Liver (tissue), 9 donors: ENCODE measurements around the gene RARRES1. TPM values are rescaled to one million over a fixed set of nuclear protein-coding genes. Genes with fewer than 3 reads are reported as not detected.

ENCODE experiments used
- DNase-seq: peaks from one replicate; pipeline ENCODE4 v3.0.0-alpha.2; 2017; ENCODE audit warnings: low spot score
- H3K27ac ChIP-seq, 2 donors: one replicate each; pipeline ENCODE4 v1.7.0; 2013; ENCODE audit warnings: inconsistent platforms in 2 of 2, low read length in 2 of 2, control low read depth in 1 of 2, low read depth in 1 of 2, mild to moderate bottlenecking in 1 of 2
- H3K27me3 ChIP-seq, 4 donors: one replicate each; pipeline versions ENCODE4 v1.6.1 to v1.7.0; 2013; ENCODE audit warnings: low read length in 3 of 4, inconsistent platforms in 1 of 4, mild to moderate bottlenecking in 1 of 4, moderate library complexity in 1 of 4; ENCODE audit not compliant: control insufficient read depth in 4 of 4, insufficient read depth in 4 of 4
- H3K36me3 ChIP-seq, 4 donors: one replicate each; pipeline versions ENCODE4 v1.6.1 to v1.7.0; 2013; ENCODE audit warnings: low read length in 3 of 4, mild to moderate bottlenecking in 3 of 4, low read depth in 1 of 4, moderate library complexity in 1 of 4; ENCODE audit not compliant: control insufficient read depth in 4 of 4, insufficient read depth in 3 of 4
- H3K4me1 ChIP-seq, 4 donors: one replicate each; pipeline versions ENCODE4 v1.6.1 to v1.7.0; 2013; ENCODE audit warnings: low read length in 3 of 4, mild to moderate bottlenecking in 3 of 4, moderate library complexity in 1 of 4; ENCODE audit not compliant: control insufficient read depth in 4 of 4, insufficient read depth in 4 of 4
- H3K4me3 ChIP-seq, 3 donors: one replicate each; pipeline versions ENCODE4 v1.6.1 to v1.7.0; 2013; ENCODE audit warnings: low read length in 3 of 3, control low read depth in 1 of 3, low read depth in 1 of 3, mild to moderate bottlenecking in 1 of 3
- H3K9ac ChIP-seq, 2 donors: one replicate each; pipeline ENCODE4 v1.7.0; 2013; ENCODE audit warnings: low read length in 2 of 2, mild to moderate bottlenecking in 2 of 2, moderate library complexity in 2 of 2, control low read depth in 1 of 2, low read depth in 1 of 2
- H3K9me3 ChIP-seq, 4 donors: one replicate each; pipeline versions ENCODE4 v1.6.1 to v1.7.0; 2013; ENCODE audit warnings: low read length in 3 of 4; ENCODE audit not compliant: control insufficient read depth in 4 of 4
- ATF3 ChIP-seq: IDR thresholded peaks from 2 replicates; pipeline ENCODE4 v1.6.1; 2016; ENCODE audit warnings: antibody characterized with exemption
- CTCF ChIP-seq: fragments of 150-350 bp; IDR thresholded peaks from 2 replicates; pipeline ENCODE4 v1.5.1; 2017; ENCODE audit warnings: improper control_type of control experiment, low read depth, low read length; ENCODE audit not compliant: missing input control
- EGR1 ChIP-seq, 2 donors: IDR thresholded peaks; 2 replicates each; pipeline ENCODE4 v1.6.1; 2016 to 2018; ENCODE audit warnings: antibody characterized with exemption in 2 of 2, low read depth in 2 of 2
- FOXA1 ChIP-seq: IDR thresholded peaks from 2 replicates; pipeline ENCODE4 v1.6.1; 2016; ENCODE audit warnings: antibody characterized with exemption
- FOXA2 ChIP-seq: IDR thresholded peaks from 2 replicates; pipeline ENCODE4 v1.6.1; 2016; ENCODE audit warnings: antibody characterized with exemption
- GABPA ChIP-seq, 2 donors: IDR thresholded peaks in 1 of 2; conservative IDR thresholded peaks in 1 of 2; 2 replicates each; pipeline ENCODE4 v1.6.1; 2016; ENCODE audit warnings: antibody characterized with exemption in 2 of 2, mild to moderate bottlenecking in 1 of 2, moderate library complexity in 1 of 2
- HNF4A ChIP-seq, 2 donors: conservative IDR thresholded peaks; 2 replicates each; pipeline ENCODE4 v1.6.1; 2016; ENCODE audit warnings: antibody characterized with exemption in 2 of 2, mild to moderate bottlenecking in 2 of 2
- HNF4G ChIP-seq: IDR thresholded peaks from 2 replicates; pipeline ENCODE4 v1.6.1; 2016; ENCODE audit warnings: antibody characterized with exemption
- JUND ChIP-seq, 2 donors: IDR thresholded peaks; 2 replicates each; pipeline ENCODE4 v1.6.1; 2016; ENCODE audit warnings: antibody characterized with exemption in 2 of 2
- MAX ChIP-seq: IDR thresholded peaks from 2 replicates; pipeline ENCODE4 v1.6.1; 2016; ENCODE audit warnings: antibody characterized with exemption
- NR2F2 ChIP-seq: IDR thresholded peaks from 2 replicates; pipeline ENCODE4 v1.6.1; 2016; ENCODE audit warnings: antibody characterized with exemption
- RAD21 ChIP-seq, 2 donors: IDR thresholded peaks; 2 replicates each; pipeline ENCODE4 v1.6.1; 2016; ENCODE audit warnings: antibody characterized with exemption in 2 of 2, mild to moderate bottlenecking in 2 of 2
- REST ChIP-seq: IDR thresholded peaks from 2 replicates; pipeline ENCODE4 v1.6.1; 2016; ENCODE audit warnings: antibody characterized with exemption, mild to moderate bottlenecking
- RXRA ChIP-seq, 2 donors: IDR thresholded peaks; 2 replicates each; pipeline ENCODE4 v1.6.1; 2017 to 2018; ENCODE audit warnings: antibody characterized with exemption in 2 of 2, mild to moderate bottlenecking in 1 of 2
- SP1 ChIP-seq: IDR thresholded peaks from 2 replicates; pipeline ENCODE4 v1.6.1; 2018; ENCODE audit warnings: antibody characterized with exemption, mild to moderate bottlenecking
- TAF1 ChIP-seq: conservative IDR thresholded peaks from 2 replicates; pipeline ENCODE4 v1.6.1; 2016; ENCODE audit warnings: antibody characterized with exemption, mild to moderate bottlenecking
- YY1 ChIP-seq: IDR thresholded peaks from 2 replicates; pipeline ENCODE4 v1.6.1; 2016; ENCODE audit warnings: antibody characterized with exemption, mild to moderate bottlenecking
- ZBTB33 ChIP-seq: IDR thresholded peaks from 2 replicates; pipeline ENCODE4 v1.6.1; 2016; ENCODE audit warnings: antibody characterized with exemption
- WGBS: extraction: QIAGEN DNeasy Blood & Tissue Kit; methylation state at CpG from one replicate; pipeline ENCODE4 v1.1.7; 2013; 5-methylcytosine and 5-hydroxymethylcytosine counted together
- polyA plus RNA-seq, 2 donors: library from polyadenylated mRNA; stranded (reverse) in 1 of 2; unstranded in 1 of 2; fragments of 200-250 nt in 1 of 2; fragments of >200 nt in 1 of 2; fragmentation: Nextera tagmentation in 1 of 2; extraction: Ambion mirVana in 1 of 2; gene quantifications; one replicate each; pipeline versions ENCODE4 v1.2.1 to v1.2.3, GENCODE V29; 2013 to 2015
- total RNA-seq, 2 donors: library from RNA; depleted of rRNA; stranded (reverse); fragments of >200 nt; gene quantifications; one replicate each; pipeline ENCODE4 v1.2.3, GENCODE V29; 2014
- donor health status: healthy.
- donor health status: healthy.
- donor health status: healthy.
- donor health status: healthy.
- donor health status: healthy.

RARRES1 gene
- total and polyA plus RNA-seq, 4 donors, result 0.92 to 6.9 (median 2.4) TPM

- Histone ChIP-seq H3K4me3 (no peak overlapping the region), H3K27me3 (no peaks in the 10 kb centered on the region), H3K9ac (no peak overlapping the region), H3K9me3 (peaks cover 0 to 8% (median 3%) of the 10 kb centered on the region in 4 donors), H3K36me3 (no peaks in the 10 kb centered on the region), H3K4me1 (no peaks in the 10 kb centered on the region), H3K27ac (no peak overlapping the region)
- no peak for TF ChIP-seq FOXA1
- no peak for TF ChIP-seq REST
- TF ChIP-seq EGR1 (IDR thresholded peaks at IDR 0.05; ENCODE audit: low read depth in 2 of 2), result no peak
- TF ChIP-seq MAX, result no peak
- TF ChIP-seq HNF4A (conservative IDR thresholded peaks at IDR 0.05), result no peak
- TF ChIP-seq SP1, result no peak
- no peak for TF ChIP-seq JUND (IDR thresholded peaks at IDR 0.05)
- no peak for TF ChIP-seq TAF1
- no peak for TF ChIP-seq NR2F2
- TF ChIP-seq HNF4G, result no peak
- TF ChIP-seq GABPA (IDR thresholded peaks at IDR 0.05 in 1 of 2, conservative IDR thresholded peaks at IDR 0.05 in 1 of 2), result no peak
- no peak for TF ChIP-seq ZBTB33
- TF ChIP-seq FOXA2, result no peak
- TF ChIP-seq YY1, result no peak
- no peak for TF ChIP-seq CTCF
- no peak for TF ChIP-seq RXRA (IDR thresholded peaks at IDR 0.05)
- no peak for TF ChIP-seq ATF3
- TF ChIP-seq RAD21 (IDR thresholded peaks at IDR 0.05), result no peak
- WGBS, result 88% methylated on average over 3 of the region's 3 CpGs
- no peak for DNase-seq
Observed at GRCh38 chr3:158739661-158740060, 7.4 kb upstream of the RARRES1 start.
